HG03558 (cell line): ENCODE data around the gene LZTFL1.

Source experiments
- ATAC-seq: cut with Tn5 transposase; IDR thresholded peaks from one replicate; pipeline ENCODE4 v1.9.1; 2021; ENCODE audit warnings: moderate number of reproducible peaks; ENCODE audit not compliant: unreplicated experiment; ENCODE audit errors: extremely low read depth

Gene LZTFL1

DNA sequence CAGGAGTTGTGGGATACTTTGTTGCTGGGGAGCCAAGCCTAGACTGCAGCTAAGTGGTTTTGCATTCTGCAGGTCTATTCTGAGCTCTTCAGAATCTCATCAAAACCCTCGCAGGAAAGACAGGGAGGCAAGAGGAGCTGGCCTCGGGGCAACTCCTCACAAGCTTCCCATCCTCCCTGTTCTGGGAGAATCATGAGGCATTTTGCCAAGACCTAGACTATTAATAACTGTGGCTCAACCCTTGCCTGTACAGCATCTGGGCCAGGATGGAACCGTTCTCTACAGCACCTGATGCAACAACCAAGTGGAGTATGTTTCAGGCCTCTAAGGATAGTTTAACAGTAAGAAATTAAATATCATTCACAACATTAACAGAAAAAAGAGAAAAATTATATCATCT lies 25.4 kb downstream of the LZTFL1 start:
- ATAC-seq = no peak

DNA sequence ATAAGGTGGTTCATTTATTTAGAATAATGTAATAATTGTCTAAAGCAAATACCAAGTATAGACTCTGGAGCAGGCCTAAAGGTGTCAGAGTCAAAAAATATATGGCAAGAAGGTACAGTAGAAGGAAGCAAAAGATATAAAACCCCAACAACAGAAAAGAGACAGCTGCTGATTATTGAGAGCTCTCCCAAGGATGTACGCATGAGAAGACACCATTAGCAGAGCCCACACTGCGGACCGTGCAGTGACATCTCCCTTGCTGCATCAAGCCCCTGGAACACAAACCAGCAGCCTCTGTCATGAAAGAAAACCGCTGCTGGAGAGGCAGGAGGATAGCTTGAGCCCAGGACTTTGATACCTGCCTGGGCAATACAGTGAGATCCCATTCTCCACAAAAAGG lies 27.6 kb downstream of the LZTFL1 start:
- no peak for ATAC-seq

DNA sequence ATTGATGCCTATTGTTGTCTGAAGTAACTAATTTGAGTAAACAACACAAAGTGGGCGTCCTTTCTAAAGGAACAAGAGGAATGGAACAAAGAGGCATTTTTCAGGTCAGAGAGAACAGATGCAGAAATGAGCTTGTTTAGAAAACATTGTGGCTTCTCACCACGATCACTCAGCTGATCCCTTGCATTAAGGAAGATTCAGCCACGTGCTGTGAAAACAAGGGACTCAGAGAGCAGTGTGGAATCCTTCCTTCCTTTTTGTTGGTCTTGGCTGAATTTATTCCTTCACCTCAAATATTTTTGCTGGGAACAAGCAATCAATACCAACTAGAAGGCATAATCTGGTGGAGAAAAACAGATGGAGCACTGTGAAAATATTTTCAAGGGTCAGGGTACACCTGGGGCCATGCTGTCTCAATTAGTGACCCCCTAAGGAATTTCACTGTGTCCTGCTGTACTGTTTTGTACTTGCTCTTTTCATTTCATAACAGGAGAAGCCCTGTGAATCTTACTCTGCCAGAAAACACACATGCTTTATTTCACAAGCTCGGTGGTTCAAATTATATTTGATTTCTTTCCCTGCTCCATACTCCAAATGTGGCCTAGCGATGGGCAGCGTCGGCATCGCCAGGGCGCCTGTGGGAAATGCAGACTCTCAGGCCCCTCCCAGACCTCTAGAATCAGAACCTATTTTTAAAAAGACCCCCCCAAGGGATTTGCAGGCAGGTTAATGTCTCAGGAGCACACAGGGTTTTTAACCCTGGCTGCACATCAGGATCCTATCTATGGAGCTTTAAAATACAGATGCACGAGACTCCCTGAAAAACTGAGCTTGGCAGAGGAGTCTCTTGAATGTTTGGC lies 34.0 kb downstream of the LZTFL1 start:
- no peak for ATAC-seq

DNA sequence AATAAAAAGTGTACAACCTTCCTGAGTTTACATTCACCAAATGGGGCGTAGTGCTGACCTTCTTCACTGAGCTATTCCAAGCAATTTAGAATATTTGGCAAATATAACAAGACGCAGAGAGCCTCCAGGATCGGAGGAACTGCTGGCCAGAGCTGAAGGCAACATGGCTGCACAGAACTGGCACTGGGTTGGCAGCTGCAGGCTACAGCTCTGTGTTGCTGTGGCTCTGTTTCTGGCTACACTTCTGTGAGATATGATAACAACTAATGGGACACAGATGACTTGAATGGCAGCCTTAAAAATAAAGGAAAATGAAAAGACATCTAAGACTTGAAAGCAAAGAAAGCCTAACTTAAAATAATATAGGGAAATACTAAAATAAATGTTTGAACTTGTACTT lies 34.8 kb downstream of the LZTFL1 start:
- no peak for ATAC-seq

DNA sequence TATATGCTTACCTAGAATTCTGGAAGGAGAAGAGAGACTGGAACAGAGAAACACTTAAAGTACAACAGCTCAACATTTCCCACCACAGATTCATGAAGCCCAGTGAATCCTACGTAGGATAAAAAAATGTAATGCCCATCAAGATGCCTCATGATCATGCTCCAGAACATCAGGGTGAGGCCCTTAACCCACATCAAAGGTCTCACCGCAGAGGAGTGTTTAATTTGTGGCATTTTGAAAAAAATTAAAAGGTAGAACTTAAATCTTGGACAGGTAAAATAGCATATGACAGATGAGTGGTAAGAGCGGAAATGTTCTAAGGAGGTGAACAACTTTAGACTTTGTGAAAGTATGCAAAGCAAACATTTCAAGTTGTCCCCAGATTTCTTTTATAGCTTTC lies 35.8 kb downstream of the LZTFL1 start:
- no peak for ATAC-seq

DNA sequence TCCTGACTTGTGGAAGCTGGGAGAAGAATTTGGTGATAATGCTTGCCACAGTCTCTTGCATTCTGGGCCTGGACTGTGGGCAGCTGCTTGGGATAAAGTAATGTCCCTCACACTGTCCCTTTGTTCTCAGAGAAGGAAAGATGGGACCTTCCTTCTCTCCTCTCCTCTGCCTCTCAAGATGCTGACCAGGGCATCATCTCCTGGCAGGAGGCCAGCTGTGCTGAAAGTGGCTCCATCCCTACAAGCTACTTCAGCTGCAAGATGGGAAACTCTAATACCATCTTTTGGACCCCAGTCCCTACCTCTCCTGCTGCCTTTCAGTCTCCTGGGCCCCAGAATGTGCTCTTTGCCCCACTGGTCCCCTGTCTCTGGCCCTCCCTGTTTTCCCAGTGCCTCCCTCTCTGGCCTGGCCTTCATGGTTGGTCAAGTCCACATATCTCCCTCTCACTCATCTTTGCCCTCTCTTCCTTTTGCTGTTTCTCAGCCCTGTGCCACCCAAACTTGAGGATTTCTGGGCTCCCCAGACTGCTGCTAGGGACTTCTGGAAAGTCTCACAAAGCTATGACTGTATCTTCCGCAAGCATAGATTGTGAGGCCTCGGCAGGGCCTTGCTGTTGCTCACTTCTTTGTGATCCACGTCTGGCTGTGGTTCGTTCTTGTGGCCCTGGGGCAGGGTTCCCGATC lies 38.5 kb downstream of the LZTFL1 start:
- ATAC-seq = no peak

DNA sequence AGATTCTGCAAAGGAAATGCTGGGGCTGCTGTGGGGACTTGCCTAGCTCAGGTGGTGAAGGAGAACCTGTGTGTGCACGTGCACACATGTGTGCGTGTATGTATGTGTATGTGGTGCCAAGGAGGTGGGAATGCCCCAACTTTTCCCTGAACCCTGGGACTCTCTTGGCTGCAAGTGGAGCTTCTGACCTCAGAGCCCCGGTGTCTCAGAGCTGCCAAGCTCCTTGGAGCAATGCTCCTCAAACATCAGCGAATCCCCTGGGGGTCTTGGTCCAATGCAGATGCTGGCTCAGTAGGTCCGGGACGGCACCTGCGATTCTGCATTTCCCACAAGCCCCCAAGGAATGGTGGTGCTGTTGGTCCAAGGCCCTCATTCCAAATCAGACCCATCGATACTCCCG lies 39.8 kb downstream of the LZTFL1 start:
- ATAC-seq = no peak

DNA sequence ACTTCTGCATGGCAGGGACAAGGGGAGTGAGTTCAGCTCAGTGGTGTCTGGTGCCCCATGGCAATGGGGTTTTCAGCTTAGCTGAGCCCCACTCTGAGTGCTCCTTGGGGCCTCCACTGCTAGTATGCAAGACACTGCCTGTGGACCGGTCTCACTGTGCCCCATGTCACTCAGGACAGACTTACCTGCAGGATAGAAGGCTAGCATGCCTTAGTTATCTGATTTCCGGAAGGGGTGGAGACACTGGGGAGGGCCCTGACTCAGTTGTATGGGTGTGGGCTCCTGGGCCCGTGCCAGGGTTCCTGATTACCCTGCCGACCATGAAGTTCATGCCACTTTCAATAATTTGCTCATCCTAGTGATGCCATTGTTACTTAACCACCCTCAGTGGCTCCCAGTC lies 41.3 kb downstream of the LZTFL1 start:
- no peak for ATAC-seq

DNA sequence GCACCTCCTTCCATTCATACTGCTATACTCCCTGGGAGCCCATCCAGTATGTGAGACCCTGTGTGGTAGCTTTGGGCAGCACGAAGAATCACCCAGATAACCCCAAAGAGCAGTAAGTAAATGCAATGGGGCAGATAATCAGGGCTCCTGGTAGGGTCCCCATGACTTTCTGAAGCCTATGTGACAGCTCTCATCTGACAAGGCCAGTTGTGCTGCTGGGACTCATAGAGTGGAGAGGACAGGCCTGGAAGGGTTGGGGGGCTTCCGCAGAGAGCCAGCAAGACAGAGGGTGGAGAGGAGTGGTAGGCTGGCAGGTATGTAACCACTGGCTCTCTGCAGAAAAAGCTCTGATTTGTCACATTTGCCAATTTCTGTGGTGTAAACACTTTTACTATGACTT lies 42.3 kb downstream of the LZTFL1 start:
- no peak for ATAC-seq

DNA sequence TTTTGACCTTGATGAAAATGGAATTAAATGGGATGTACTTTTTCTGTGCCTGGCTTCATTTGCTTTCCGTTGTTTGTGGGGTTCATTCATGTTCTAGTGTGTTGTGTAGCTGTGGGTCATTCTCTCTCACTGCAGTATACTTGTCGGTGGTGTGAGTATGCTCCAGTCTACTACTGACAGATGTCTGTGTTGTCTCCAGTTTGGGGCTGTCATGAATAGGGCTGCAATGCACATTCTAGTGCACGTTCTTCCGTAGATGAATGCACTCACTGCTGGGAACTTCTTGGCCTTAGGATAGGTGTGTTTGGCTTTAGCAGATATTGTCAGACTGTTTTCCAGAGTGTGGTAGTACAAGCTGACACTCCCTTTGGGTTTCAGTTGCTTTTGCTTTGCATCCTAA lies 43.9 kb downstream of the LZTFL1 start:
- no peak for ATAC-seq

DNA sequence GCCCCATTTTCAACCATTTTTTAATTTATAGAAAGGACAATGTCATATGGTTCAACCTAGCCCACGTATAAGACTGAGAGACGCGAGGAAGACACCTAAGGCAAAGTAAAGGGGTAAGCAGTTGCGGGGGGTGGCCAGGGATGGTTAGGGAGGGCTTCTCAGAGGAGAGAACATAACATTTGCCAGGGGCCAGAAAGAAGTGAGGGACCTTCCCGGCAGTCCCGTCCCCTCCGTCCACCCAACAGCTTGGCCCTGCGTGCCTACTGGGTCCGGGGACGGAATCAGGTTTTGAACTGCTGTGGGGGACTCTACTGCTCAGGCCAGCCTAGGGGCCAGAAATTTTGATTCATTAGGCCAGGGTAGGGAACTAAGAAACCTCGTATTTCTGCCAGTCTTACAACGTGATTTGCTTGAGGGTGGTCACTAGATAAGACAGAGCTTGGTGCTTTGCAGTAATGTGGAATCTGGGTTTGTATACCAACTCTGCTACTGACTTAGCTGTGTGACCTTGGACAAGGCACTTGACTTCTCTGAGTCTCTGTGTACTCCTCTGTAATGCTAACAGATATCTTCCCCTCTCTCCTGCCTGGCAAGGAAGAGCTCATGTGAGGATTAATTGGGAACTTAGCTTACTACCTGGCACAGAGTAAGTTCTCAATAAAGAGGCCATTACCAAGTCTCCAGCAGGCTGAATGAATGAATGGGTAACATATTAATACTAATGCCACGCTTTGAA lies 44.8 kb downstream of the LZTFL1 start:
- ATAC-seq = no peak

DNA sequence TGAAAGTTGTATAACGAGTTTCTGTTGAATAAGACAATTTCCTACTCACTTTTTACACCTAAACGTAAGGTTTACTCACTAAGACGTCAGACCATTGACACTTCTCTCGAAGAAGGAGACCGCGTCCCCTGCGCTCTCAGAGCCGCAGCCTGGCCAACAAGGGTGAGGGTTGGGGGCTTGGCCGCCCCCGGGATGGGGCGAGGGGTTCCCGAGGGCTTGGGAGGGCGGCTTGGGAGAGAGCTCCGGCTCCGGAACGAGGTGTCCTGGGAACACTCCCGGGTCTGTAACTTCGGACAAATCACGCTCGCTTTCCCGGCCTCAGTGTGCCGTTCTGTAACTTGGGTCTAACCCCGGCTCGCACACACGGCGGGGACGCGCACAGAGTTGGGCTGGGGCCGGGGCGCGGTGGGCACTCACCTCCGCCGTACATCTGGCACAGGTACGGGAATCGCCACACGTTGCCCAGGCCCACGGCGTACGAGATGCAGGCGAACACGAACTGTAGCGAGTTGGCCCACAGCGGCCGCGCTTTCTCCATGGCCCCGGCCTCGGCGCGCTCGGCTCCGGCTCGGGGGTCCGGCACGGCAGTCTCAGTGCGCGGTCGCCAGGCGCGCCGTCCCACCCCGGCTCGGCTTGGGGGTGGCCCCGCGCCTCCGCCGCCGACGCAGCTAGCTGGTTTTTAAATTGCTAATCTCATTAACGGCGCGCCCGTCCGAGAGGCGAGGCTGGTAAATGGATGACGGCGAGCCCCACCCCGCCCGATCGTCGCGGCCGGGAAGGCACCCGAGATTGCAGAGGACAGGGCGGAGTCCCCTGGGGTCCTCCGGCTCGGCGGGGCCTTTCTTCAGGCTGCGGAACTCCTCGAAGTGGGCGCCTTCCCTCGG lies 45.8 kb downstream of the LZTFL1 start, which contains the start of gene SLC6A20:
Gene SLC6A20 (minus strand): TSS at position 655 of the 884 bp plus-strand sequence. CDS start 117 bp downstream, at position 538.
- ATAC-seq = no peak

DNA sequence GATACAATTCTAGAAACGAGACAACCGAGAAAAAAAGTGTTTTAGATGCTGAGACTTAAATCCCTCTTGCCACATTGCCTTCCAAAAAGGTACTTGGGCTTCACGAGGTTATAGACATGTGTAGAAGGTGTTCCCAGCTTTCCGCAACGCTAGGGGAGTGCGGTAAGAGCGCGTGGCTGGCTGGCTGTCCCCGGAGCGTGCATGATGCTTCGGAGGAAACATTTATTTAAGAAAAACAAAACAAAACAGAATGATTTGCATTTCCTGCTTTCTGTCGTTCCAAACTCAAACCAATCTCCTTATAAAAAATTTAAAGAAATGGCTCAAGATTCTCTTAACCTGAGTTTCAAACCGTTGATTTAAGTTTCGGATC lies 46.4 kb downstream of the LZTFL1 start:
- no peak for ATAC-seq

DNA sequence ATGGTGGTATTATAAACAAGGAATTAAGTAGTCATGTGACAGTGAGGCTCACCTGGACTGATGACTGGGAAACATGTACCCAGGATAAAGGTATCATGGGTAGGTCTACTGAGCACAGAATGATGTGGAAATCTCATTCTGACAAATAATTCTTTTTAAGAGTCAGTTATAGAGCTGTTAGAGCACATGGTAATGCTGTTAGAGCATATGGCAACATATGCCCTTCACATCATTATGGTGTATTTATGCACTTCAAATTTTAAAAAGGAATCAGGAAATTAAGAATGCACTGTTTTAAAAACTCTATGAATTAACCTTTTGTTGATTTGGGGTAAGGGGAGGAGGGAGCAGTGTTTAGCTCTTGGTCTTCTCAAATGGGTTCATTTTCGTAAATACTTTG lies 47.3 kb downstream of the LZTFL1 start:
- ATAC-seq = no peak

DNA sequence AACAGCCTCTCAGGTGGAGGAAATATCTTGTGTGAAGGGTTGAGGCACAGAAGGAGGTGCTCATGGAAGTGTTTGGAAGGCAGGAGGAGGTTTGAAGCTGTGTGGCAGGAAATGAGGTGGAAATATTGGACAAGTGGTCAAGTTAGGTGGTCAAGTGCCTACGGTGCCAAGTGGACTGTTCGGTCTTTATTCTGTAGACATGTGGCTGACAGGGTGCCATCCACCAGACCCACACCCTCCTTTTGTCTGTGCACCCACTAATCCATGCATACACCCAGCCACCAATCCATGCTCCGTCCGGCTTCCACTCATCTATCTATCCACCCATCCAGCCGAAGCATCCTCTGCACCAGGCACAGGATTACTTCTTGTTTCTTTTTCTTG lies 47.8 kb downstream of the LZTFL1 start:
- no peak for ATAC-seq

DNA sequence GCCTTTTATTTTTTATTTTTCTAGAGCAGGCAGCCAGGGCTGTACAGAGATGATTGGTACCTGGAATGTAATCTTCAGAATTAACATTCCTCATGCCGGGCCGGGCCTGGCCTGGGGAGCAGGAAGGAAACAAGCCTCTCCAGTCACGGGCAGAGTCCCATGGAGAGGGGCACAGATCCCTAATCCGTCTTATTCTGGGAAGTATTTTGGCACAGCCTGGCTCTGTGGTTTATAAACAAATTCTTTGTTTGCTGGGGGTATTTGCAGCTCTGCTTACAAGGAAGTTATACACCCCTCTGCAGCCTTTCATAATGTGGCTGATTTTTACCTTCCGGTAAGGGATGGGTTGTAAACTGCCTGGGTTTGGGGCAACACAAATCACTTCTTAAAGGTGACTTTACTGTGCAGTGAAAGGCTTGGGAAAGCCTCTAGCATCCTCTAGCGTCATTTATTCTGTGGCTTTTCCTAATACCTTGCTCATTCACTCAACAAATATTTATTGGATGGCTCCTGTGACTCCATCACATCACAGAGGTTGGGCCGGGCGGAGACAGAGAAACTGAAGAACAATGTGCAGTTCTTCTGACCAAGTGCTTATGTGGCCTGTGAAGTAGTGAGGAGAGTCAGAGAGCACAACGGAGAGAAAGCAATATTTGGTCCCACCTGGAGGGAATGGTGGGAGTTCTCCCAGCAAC lies 48.3 kb downstream of the LZTFL1 start:
- no peak for ATAC-seq

DNA sequence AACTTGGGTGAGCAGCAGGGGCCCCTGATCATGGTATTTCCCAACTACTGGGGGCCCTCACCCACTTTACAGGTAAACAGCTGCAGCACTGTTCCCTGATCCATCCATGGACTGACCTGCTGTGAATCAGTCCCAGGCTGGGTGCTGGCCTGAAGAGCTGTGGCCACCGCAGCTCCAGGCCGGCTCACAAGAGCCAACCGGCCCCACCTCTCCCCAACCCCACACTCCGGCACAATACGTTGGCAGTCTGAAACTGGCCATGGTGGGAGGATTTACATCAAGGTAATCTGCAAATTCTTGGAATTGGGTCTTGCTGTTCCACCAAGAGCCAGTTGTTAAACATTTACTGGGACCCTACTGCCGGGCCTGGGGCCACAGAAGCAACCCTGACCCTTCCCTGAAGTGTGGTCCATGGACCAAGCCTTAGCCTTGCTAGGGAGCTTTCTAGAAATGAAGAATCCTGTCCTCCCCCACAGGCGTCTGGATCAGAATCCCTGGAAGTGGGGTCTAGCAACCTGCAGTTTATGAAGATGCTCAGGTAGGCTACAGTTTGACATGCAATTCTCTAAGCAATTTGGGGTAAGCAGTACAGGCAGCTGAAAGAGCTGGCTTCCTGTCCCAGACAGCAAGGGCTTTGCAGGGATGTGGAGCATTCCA lies 49.3 kb downstream of the LZTFL1 start:
- ATAC-seq = no peak

DNA sequence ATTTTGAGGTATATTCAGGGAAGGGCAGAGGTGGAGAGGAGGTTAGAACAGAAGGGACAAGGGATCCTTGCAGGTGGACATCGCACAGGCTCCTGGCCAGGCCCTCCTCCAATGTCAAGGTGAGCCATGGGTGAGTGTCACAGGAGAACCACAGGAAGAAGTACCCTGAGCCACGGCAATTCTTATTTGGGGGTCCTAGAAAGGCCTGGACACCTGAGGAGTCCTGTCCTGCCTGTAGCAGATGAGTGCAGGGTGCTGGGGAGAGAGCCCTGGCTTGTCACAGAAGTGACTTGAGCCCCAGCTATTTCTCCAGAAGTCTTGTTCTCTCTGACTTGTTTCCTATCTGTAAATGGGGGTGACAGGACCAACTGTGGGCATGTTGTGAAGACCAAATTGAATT lies 49.9 kb downstream of the LZTFL1 start:
- ATAC-seq = no peak

DNA sequence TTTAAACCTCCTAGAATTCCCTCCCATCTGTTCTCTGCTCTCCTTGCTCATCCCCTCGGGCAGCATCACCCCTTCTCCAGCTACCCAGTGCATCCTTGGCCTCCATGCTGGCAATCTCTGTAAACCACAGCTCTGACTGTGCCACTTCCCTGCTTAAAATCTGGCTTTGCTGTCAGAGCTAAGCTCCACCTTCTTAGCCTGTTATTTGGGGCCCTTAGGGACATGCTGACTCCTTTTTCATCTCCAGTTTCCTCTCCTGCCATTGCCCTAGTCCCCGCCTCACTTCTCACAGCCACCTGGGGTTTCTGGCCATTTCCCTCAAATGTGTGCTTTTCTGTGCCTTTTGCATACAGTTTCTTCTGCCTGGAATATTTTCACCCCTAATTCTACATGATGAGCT lies 51.3 kb downstream of the LZTFL1 start:
- no peak for ATAC-seq
